Keratinocyte (primary cell): ENCODE measurements around the gene RABGGTB.
"Not testable (repeated sequence)": the region's sequence is repeated elsewhere in the genome, so short reads cannot be mapped to it uniquely, and the experiment has no call there.

Source experiments
- CTCF ChIP-seq, 3 experiments: IDR thresholded peaks in 1 of 3; conservative IDR thresholded peaks in 1 of 3; optimal IDR thresholded peaks in 1 of 3; 2 replicates in 2 of 3; 3 replicates in 1 of 3; pipeline versions ENCODE3 to v1.5.1; 2011; ENCODE audit warnings: low read length in 3 of 3, mild to moderate bottlenecking in 3 of 3, moderate library complexity in 2 of 3, control low read depth in 1 of 3, inconsistent platforms in 1 of 3; ENCODE audit not compliant: insufficient read depth in 2 of 3; ENCODE audit errors: extremely low read depth in 1 of 3
- EZH2 ChIP-seq: IDR thresholded peaks from one replicate; pipeline ENCODE4 v1.6.1; 2012; ENCODE audit warnings: inconsistent platforms, mild to moderate bottlenecking, low read length, moderate library complexity

- TF ChIP-seq CTCF (optimal IDR thresholded peaks at IDR 0.05 in 1 of 3, IDR thresholded peaks at IDR 0.05 in 1 of 3, conservative IDR thresholded peaks at IDR 0.05 in 1 of 3; ENCODE audit: extremely low read depth in 1 of 3, insufficient read depth in 2 of 3, low read length in 3 of 3); EZH2: not testable (repeated sequence)
Observed at GRCh38 chr1:75823596-75823995, 37.5 kb downstream of the RABGGTB start.
